ENCODE measurements around the gene XYLT1.

Gene XYLT1

GRCh38 chr16:17233318-17234002 is 237.3 kb downstream of the XYLT1 start:
- H3K4me3 ChIP-seq (ENCODE audit: low read depth, low read length), result no peak overlapping the region
- TF ChIP-seq CTCF (IDR thresholded peaks at IDR 0.05; ENCODE audit: low read depth, low read length), result no peak
- in situ Hi-C loops (cut with HindIII; ENCODE audit: low sequenced_read_pairs), result no loop called here

GRCh38 chr16:17232487-17232886 is 238.3 kb downstream of the XYLT1 start:
- DNase-seq (ENCODE audit: low read depth, low spot score), result no peak
- no peak overlapping the region for H3K4me3 ChIP-seq (ENCODE audit: low read depth, low read length)
- no peak for TF ChIP-seq CTCF (IDR thresholded peaks at IDR 0.05; ENCODE audit: low read depth, low read length)
- in situ Hi-C loops (cut with HindIII; ENCODE audit: low sequenced_read_pairs), result no loop called here

More at GRCh38 chr16:17233318-17234002, 237.3 kb downstream of the XYLT1 start:
- DNase-seq (ENCODE audit: low read depth, low spot score), result no peak

DNA sequence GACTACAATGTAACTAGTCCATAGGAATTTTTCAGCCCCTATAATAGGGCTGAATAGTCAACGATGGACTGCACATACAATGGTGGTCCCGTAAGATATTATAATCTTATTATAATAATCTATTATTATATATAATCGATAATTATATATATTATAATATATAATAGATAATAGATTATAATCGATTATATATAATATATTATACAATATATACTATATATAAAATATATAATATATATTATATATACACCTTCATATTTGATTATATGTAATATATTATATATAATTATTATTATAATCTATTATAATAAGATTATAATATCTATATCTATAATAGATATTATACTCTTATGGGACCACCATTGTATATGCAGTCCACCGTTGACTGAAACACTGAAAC is 238.8 kb downstream of the XYLT1 start:
- no peak for TF ChIP-seq CTCF (IDR thresholded peaks at IDR 0.05; ENCODE audit: low read depth, low read length)
- in situ Hi-C loops (cut with HindIII; ENCODE audit: low sequenced_read_pairs), result no loop called here
- DNase-seq (ENCODE audit: low read depth, low spot score), result no peak
- no peak overlapping the region for H3K4me3 ChIP-seq (ENCODE audit: low read depth, low read length)

DNA sequence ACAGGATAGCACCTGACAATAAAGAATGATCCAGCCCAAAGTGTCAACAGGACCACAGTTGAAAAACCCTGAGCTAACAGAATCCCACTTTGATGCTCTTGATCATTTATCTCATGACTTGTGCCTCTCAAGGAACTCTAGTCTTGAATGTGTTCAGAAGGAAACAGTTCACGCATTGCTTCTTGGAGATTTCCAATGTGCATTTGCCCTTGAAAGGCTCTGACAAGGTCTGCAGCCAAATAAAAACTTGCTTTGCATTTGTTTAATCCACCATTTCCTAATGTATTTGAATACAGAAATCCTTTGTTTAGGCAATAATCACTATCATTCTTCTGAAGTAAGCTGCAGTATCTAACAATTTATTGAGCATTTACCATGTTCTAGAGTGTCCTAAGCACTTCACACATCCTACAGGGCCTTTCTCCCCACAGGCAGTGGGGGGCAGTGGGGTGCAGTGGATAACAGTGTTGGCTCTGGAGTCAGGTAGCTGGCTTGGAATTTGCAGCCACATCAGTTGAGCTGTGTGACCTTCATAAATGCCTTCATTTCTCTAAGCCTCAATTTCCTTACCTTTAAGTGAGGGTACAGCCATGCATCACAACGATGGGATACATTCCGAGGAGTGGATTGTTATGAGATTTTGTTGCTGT is 239.7 kb downstream of the XYLT1 start:
- in situ Hi-C loops (cut with HindIII; ENCODE audit: low sequenced_read_pairs), result no loop called here
- no peak for DNase-seq (ENCODE audit: low read depth, low spot score)
- no peak for TF ChIP-seq CTCF (IDR thresholded peaks at IDR 0.05; ENCODE audit: low read depth, low read length)
- no peak overlapping the region for H3K4me3 ChIP-seq (ENCODE audit: low read depth, low read length)

GRCh38 chr16:17229766-17230165 is 241.0 kb downstream of the XYLT1 start:
- in situ Hi-C loops (cut with HindIII; ENCODE audit: low sequenced_read_pairs), result no loop called here
- TF ChIP-seq CTCF (IDR thresholded peaks at IDR 0.05; ENCODE audit: low read depth, low read length), result no peak
- no peak overlapping the region for H3K4me3 ChIP-seq (ENCODE audit: low read depth, low read length)
- no peak for DNase-seq (ENCODE audit: low read depth, low spot score)

DNA sequence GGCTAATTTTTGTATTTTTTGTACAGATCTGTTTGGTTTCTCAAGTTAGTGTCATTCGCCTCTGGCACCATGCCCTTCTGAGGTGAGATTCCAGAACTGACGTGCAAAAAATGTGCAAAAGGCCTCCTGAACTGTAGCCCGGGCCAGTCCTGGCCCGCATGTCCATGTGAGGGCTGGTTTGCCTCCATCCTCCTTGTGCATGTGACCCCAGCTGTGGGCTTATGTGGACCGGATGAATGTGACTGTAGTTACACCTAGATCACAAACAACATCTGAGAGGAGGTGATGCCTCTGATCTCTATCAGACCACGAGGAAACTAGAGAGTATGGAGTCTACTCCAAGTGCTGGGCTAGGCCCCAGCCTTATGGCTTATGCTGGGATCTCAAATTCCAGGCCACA is 241.6 kb downstream of the XYLT1 start:
- H3K4me3 ChIP-seq (ENCODE audit: low read depth, low read length), result no peak overlapping the region
- TF ChIP-seq CTCF (IDR thresholded peaks at IDR 0.05; ENCODE audit: low read depth, low read length), result no peak
- no peak for DNase-seq (ENCODE audit: low read depth, low spot score)
- in situ Hi-C loops (cut with HindIII; ENCODE audit: low sequenced_read_pairs), result no loop called here
